ENCODE measurements around the gene EPHB2.
"Not testable (repeated sequence)": the region's sequence is repeated elsewhere in the genome, so short reads cannot be mapped to it uniquely, and the experiment has no call there.

EPHB2 gene

GRCh38 chr1:22843441-22844183 is 133.0 kb downstream of the EPHB2 start:
- DNase-seq: not testable (repeated sequence)

GRCh38 chr1:22844621-22845020 is 134.0 kb downstream of the EPHB2 start:
- DNase-seq: no peak

- DNase-seq: peak; percentile 80
Measured at GRCh38 chr1:22845398-22845935, 134.8 kb downstream of the EPHB2 start.

GRCh38 chr1:22846458-22846857 is 135.8 kb downstream of the EPHB2 start:
- DNase-seq: no peak

GRCh38 chr1:22847249-22847648 is 136.6 kb downstream of the EPHB2 start:
- no peak for DNase-seq

GRCh38 chr1:22847709-22848108 is 137.1 kb downstream of the EPHB2 start:
- no peak for DNase-seq

GRCh38 chr1:22848405-22848804 is 137.8 kb downstream of the EPHB2 start:
- DNase-seq: no peak

- peak; percentile 58 for DNase-seq
Measured at GRCh38 chr1:22849770-22850169, 139.1 kb downstream of the EPHB2 start.

GRCh38 chr1:22850281-22850680 is 139.6 kb downstream of the EPHB2 start:
- DNase-seq: peak; percentile 77

- peak; percentile 73 for DNase-seq
Measured at GRCh38 chr1:22850681-22851080, 140.0 kb downstream of the EPHB2 start.

GRCh38 chr1:22851517-22851916 is 140.9 kb downstream of the EPHB2 start:
- DNase-seq: no peak

GRCh38 chr1:22852144-22852655 is 141.6 kb downstream of the EPHB2 start:
- peak; percentile 58 for DNase-seq

GRCh38 chr1:22853651-22854185 is 143.1 kb downstream of the EPHB2 start:
- DNase-seq: no peak

- DNase-seq: no peak
Measured at GRCh38 chr1:22854688-22855565, 144.3 kb downstream of the EPHB2 start.

- DNase-seq: peak; percentile 76
Measured at GRCh38 chr1:22855668-22856606, 145.3 kb downstream of the EPHB2 start.

GRCh38 chr1:22857661-22858060 is 147.0 kb downstream of the EPHB2 start:
- no peak for DNase-seq

- no peak for DNase-seq
Measured at GRCh38 chr1:22860414-22860800, 149.8 kb downstream of the EPHB2 start.

GRCh38 chr1:22860883-22861385 is 150.3 kb downstream of the EPHB2 start:
- no peak for DNase-seq

GRCh38 chr1:22861764-22862440 is 151.3 kb downstream of the EPHB2 start:
- DNase-seq: peak; percentile 59

GRCh38 chr1:22862752-22863151 is 152.1 kb downstream of the EPHB2 start:
- no peak for DNase-seq

- no peak for DNase-seq
Measured at GRCh38 chr1:22863766-22864165, 153.1 kb downstream of the EPHB2 start.

All from NCI-H69 (cell line).